GM23338 (cell line): ENCODE results near the gene CD3G. TPM values are rescaled to one million over a fixed set of nuclear protein-coding genes. Genes with fewer than 3 reads are reported as not detected.

Experiments
- ATAC-seq: fragments of 200-7000 bp; cut with Tn5 transposase; 3 replicates; pipeline ENCODE4 v1.9.1; 2020
- DNase-seq: peaks from one replicate; pipeline ENCODE4 v3.0.0-alpha.2; 2015; ENCODE audit warnings: low spot score
- H2AFZ ChIP-seq: fragments of 200-600 bp; sonication (generic); 2 replicates; pipeline ENCODE4 v1.8.0; 2016; ENCODE audit warnings: antibody characterized with exemption, mild to moderate bottlenecking, moderate library complexity
- H3F3A ChIP-seq: fragments of 200-600 bp; sonication (generic); replicated peaks from 2 replicates; pipeline ENCODE4 v1.8.0; 2017; ENCODE audit warnings: antibody characterized with exemption, mixed run types, low read depth
- H3K27ac ChIP-seq: fragments of 200-600 bp; sonication (generic); 2 replicates; pipeline ENCODE4 v1.6.1; 2016; ENCODE audit warnings: low read depth
- H3K27me3 ChIP-seq: fragments of 200-600 bp; sonication (generic); 2 replicates; pipeline ENCODE4 v1.8.0; 2016; ENCODE audit warnings: mild to moderate bottlenecking, mixed run types, moderate library complexity; ENCODE audit not compliant: insufficient read depth
- H3K36me3 ChIP-seq: fragments of 200-600 bp; sonication (generic); 2 replicates; pipeline ENCODE4 v1.8.0; 2016; ENCODE audit warnings: mild to moderate bottlenecking; ENCODE audit not compliant: insufficient read depth
- H3K4me1 ChIP-seq: fragments of 200-600 bp; sonication (generic); 2 replicates; pipeline ENCODE4 v1.8.0; 2016; ENCODE audit warnings: mild to moderate bottlenecking, moderate library complexity; ENCODE audit not compliant: insufficient read depth
- H3K4me2 ChIP-seq: fragments of 200-600 bp; sonication (generic); 2 replicates; pipeline ENCODE4 v1.7.1; 2017; ENCODE audit warnings: mixed run types
- H3K4me3 ChIP-seq: fragments of 200-600 bp; sonication (generic); 2 replicates; pipeline ENCODE4 v1.6.1; 2016; ENCODE audit warnings: mixed run types
- H3K79me2 ChIP-seq: fragments of 200-600 bp; sonication (generic); replicated peaks from 2 replicates; pipeline ENCODE4 v1.8.0; 2017; ENCODE audit warnings: mild to moderate bottlenecking; ENCODE audit not compliant: insufficient read depth
- H3K9me2 ChIP-seq: fragments of 200-600 bp; sonication (generic); 2 replicates; pipeline ENCODE4 v1.8.0; 2017; ENCODE audit not compliant: insufficient read depth
- H4K20me1 ChIP-seq: fragments of 200-600 bp; sonication (generic); replicated peaks from 2 replicates; pipeline ENCODE4 v1.8.0; 2017; ENCODE audit warnings: mild to moderate bottlenecking; ENCODE audit not compliant: insufficient read depth
- H3K27ac Mint-ChIP-seq: 2 replicates; pipeline ENCODE4 v1.8.0; 2020; ENCODE audit warnings: inconsistent platforms, mild to moderate bottlenecking, moderate library complexity, mixed read lengths
- H3K27me3 Mint-ChIP-seq: 3 replicates; pipeline ENCODE4 v1.8.0; 2022; ENCODE audit warnings: low read depth, mild to moderate bottlenecking, moderate library complexity, mixed read lengths, inconsistent platforms; ENCODE audit not compliant: insufficient read depth, poor library complexity
- H3K36me3 Mint-ChIP-seq: 3 replicates; pipeline ENCODE4 v1.8.0; 2021; ENCODE audit warnings: low read depth, mild to moderate bottlenecking, inconsistent platforms, moderate library complexity, mixed read lengths
- H3K4me1 Mint-ChIP-seq: 3 replicates; pipeline ENCODE4 v1.8.0; 2020; ENCODE audit warnings: mild to moderate bottlenecking, inconsistent platforms, mixed read lengths
- H3K4me3 Mint-ChIP-seq: 3 replicates; pipeline ENCODE4 v1.8.0; 2021; ENCODE audit warnings: moderate library complexity, mild to moderate bottlenecking, inconsistent platforms, mixed read lengths
- H3K9me3 Mint-ChIP-seq: 3 replicates; pipeline ENCODE4 v1.8.0; 2020; ENCODE audit warnings: moderate library complexity, mild to moderate bottlenecking, inconsistent platforms, mixed read lengths
- CREB1 ChIP-seq: fragments of 250-450 bp; sonication (Bioruptor Pico); IDR thresholded peaks from 2 replicates; pipeline ENCODE4 v1.5.0; 2020; ENCODE audit warnings: low read depth, mild to moderate bottlenecking, moderate library complexity
- EZH2phosphoT487 ChIP-seq: fragments of 200-600 bp; sonication (generic); IDR thresholded peaks from one replicate; pipeline ENCODE4 v1.8.1; 2018; ENCODE audit warnings: antibody characterized with exemption; ENCODE audit not compliant: unreplicated experiment
- JUNB ChIP-seq: IDR thresholded peaks from one replicate; pipeline ENCODE4 v1.6.1; 2016; ENCODE audit warnings: antibody characterized with exemption; ENCODE audit not compliant: unreplicated experiment
- REST ChIP-seq: IDR thresholded peaks from one replicate; pipeline ENCODE4 v1.6.1; 2018; ENCODE audit warnings: antibody characterized with exemption; ENCODE audit not compliant: unreplicated experiment
- STAT1 ChIP-seq: IDR thresholded peaks from one replicate; pipeline ENCODE4 v1.6.1; 2016; ENCODE audit warnings: antibody characterized with exemption; ENCODE audit not compliant: unreplicated experiment
- ZNF331 ChIP-seq: fragments of 250-450 bp; sonication (Bioruptor Pico); IDR thresholded peaks from 2 replicates; pipeline ENCODE4 v1.5.0; 2020; ENCODE audit warnings: low read depth, mild to moderate bottlenecking, moderate library complexity
- ZNF462 ChIP-seq: fragments of 250-450 bp; sonication (Bioruptor Pico); IDR thresholded peaks from 2 replicates; pipeline ENCODE4 v1.5.0; 2020; ENCODE audit warnings: mild to moderate bottlenecking, moderate library complexity
- polyA plus RNA-seq: library from polyadenylated mRNA; unstranded; fragments of >200 nt; fragmentation: Nextera tagmentation; extraction: Ambion mirVana; gene quantifications from 2 replicates; pipeline ENCODE4 v1.2.1, GENCODE V29; 2016
- total RNA-seq: library from RNA; depleted of rRNA; stranded (reverse); fragments of >200 nt; shearing (Covaris generic); gene quantifications from 2 replicates; pipeline ENCODE4 v1.2.3, GENCODE V29; 2014

Gene CD3G
- total and polyA plus RNA-seq, 2 experiments from 2014 or later = not detected

GRCh38 chr11:118375978-118376377, 31.8 kb downstream of the CD3G start (continued):
- TF ChIP-seq ZNF462 (CRISPR knock-in tag) (no peak), JUNB (no peak), REST (no peak), ZNF331 (CRISPR knock-in tag) (no peak), STAT1 (no peak)

GRCh38 chr11:118379497-118379896, 35.4 kb downstream of the CD3G start:
- no peaks in the 10 kb centered on the region for H3K4me1 ChIP-seq
- peaks cover 40% of the 10 kb centered on the region for H3K36me3 ChIP-seq
- no peak overlapping the region for H2AFZ ChIP-seq
- no peak overlapping the region for H3K4me3 ChIP-seq
- H3K9me3 Mint-ChIP-seq = no peaks in the 10 kb centered on the region
- H3F3A ChIP-seq = no peaks in the 10 kb centered on the region
- no peaks in the 10 kb centered on the region for H3K27me3 ChIP-seq
- H3K4me3 Mint-ChIP-seq = no peak overlapping the region
- H3K27ac Mint-ChIP-seq = no peak overlapping the region
- ATAC-seq (no peak), DNase-seq (no peak)
- no peak overlapping the region for H3K27ac ChIP-seq
- no peaks in the 10 kb centered on the region for H3K4me1 Mint-ChIP-seq
- H3K79me2 ChIP-seq = no peaks in the 10 kb centered on the region
- peaks cover 7% of the 10 kb centered on the region; the same call in 1 of the 2 replicates for H4K20me1 ChIP-seq
- H3K27me3 Mint-ChIP-seq = no peaks in the 10 kb centered on the region
- peaks cover 61% of the 10 kb centered on the region for H3K36me3 Mint-ChIP-seq
- TF ChIP-seq EZH2phosphoT487 (no peak), ZNF331 (CRISPR knock-in tag) (no peak), STAT1 (no peak), JUNB (no peak), CREB1 (CRISPR knock-in tag) (no peak)
- H3K4me2 ChIP-seq = no peak overlapping the region
- H3K9me2 ChIP-seq = no peaks in the 10 kb centered on the region
